Measurements from ENCODE around the gene ABCC12. TPM values are rescaled to one million over a fixed set of nuclear protein-coding genes. Genes with fewer than 3 reads are reported as not detected.
"Not testable (repeated sequence)": the region's sequence is repeated elsewhere in the genome, so short reads cannot be mapped to it uniquely, and the experiment has no call there.

ABCC12 gene
- total RNA-seq, 4 donors from 2014 or later = not detected

- Histone ChIP-seq H3K9me3 (no peaks in the 10 kb centered on the region), H3K36me3 (no peaks in the 10 kb centered on the region), H3K27ac (no peak overlapping the region), H3K4me3 (no peak overlapping the region), H3K4me1 (no peaks in the 10 kb centered on the region), H3K27me3 (peaks cover 8% of the 10 kb centered on the region)
- TF ChIP-seq, protein P1, sequence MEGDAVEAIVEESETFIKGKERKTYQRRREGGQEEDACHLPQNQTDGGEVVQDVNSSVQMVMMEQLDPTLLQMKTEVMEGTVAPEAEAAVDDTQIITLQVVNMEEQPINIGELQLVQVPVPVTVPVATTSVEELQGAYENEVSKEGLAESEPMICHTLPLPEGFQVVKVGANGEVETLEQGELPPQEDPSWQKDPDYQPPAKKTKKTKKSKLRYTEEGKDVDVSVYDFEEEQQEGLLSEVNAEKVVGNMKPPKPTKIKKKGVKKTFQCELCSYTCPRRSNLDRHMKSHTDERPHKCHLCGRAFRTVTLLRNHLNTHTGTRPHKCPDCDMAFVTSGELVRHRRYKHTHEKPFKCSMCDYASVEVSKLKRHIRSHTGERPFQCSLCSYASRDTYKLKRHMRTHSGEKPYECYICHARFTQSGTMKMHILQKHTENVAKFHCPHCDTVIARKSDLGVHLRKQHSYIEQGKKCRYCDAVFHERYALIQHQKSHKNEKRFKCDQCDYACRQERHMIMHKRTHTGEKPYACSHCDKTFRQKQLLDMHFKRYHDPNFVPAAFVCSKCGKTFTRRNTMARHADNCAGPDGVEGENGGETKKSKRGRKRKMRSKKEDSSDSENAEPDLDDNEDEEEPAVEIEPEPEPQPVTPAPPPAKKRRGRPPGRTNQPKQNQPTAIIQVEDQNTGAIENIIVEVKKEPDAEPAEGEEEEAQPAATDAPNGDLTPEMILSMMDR (IDR thresholded peaks at IDR 0.05) = no peak
- TF ChIP-seq POLR2A (IDR thresholded peaks at IDR 0.05) = no peak
- no peak for TF ChIP-seq EP300 (IDR thresholded peaks at IDR 0.05)
- TF ChIP-seq POLR2AphosphoS5 (IDR thresholded peaks at IDR 0.05) = no peak
- no peak for DNase-seq (ENCODE audit: low spot score in 2 of 2)
- 35% methylated on average over 1 of the region's 1 CpG for WGBS
Measured at GRCh38 chr16:48173889-48174288, 18.1 kb upstream of the ABCC12 start.

DNA sequence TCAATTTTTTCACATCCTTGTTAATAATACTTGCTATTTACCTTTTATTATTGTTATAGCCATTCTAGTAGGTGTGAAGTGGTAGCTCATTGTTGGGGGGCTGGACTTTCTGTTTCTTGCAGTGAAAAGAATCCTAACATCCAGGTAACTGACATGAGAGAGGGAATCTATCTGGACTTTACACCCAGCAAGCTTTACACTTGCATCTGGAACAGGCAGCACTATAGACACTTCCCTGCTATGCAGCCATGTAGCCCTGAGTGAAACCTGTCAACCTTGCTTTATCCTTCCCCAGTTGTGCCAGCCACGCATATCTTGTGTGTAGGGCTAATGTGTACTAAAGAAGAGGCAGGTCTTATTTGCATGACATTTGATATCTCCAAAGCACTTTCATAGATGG is 16.9 kb upstream of the ABCC12 start:
- no peaks in the 10 kb centered on the region for H3K9me3 ChIP-seq
- H3K4me3 ChIP-seq = no peak overlapping the region
- DNase-seq (ENCODE audit: low spot score in 2 of 2) = no peak
- H3K36me3 ChIP-seq = no peaks in the 10 kb centered on the region
- H3K27me3 ChIP-seq = peaks cover 8% of the 10 kb centered on the region
- 50% methylated on average over 1 of the region's 1 CpG for WGBS
- H3K27ac ChIP-seq = no peak overlapping the region
- H3K4me1 ChIP-seq = no peaks in the 10 kb centered on the region
- TF ChIP-seq, protein P1 (IDR thresholded peaks at IDR 0.05) = no peak
- no peak for TF ChIP-seq POLR2AphosphoS5 (IDR thresholded peaks at IDR 0.05)
- no peak for TF ChIP-seq EP300 (IDR thresholded peaks at IDR 0.05)
- TF ChIP-seq POLR2A (IDR thresholded peaks at IDR 0.05) = no peak

- DNase-seq (ENCODE audit: low spot score in 2 of 2) = no peak
- Histone ChIP-seq H3K9me3 (no peaks in the 10 kb centered on the region), H3K27me3 (peaks cover 5% of the 10 kb centered on the region), H3K27ac (no peak overlapping the region), H3K36me3 (no peaks in the 10 kb centered on the region), H3K4me3 (no peak overlapping the region), H3K4me1 (peaks cover 1% of the 10 kb centered on the region)
- TF ChIP-seq EP300 (IDR thresholded peaks at IDR 0.05) (no peak), POLR2A (IDR thresholded peaks at IDR 0.05) (no peak), POLR2AphosphoS5 (IDR thresholded peaks at IDR 0.05) (no peak)
- TF ChIP-seq, protein P1 (IDR thresholded peaks at IDR 0.05) = no peak
- 79% methylated on average over 8 of the region's 8 CpGs for WGBS
Measured at GRCh38 chr16:48169896-48170295, 14.1 kb upstream of the ABCC12 start.

DNA sequence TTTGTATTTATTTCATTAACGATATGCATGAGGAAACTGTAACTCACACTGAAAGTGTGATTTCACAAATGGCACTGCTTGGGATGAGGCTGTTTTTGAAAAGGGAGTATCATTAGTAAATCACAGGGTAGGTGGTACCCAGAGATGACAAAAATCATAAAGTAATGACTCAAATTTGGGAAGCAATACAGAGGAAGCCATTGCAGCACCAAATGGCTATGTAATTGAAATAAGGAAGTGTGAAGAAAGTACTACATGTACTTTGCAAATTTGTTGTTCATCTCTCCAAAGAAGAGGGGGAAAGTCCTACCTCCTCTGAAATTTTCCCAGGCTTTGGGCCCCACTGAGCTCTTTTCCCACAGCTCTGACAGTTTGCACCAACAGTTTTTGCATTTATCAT is 12.3 kb upstream of the ABCC12 start:
- no peak overlapping the region for H3K27ac ChIP-seq
- H3K4me3 ChIP-seq = no peak overlapping the region
- H3K4me1 ChIP-seq = peaks cover 6% of the 10 kb centered on the region
- no peak for TF ChIP-seq EP300 (IDR thresholded peaks at IDR 0.05)
- TF ChIP-seq, protein P1 (IDR thresholded peaks at IDR 0.05) = no peak
- TF ChIP-seq POLR2A (IDR thresholded peaks at IDR 0.05) = no peak
- TF ChIP-seq POLR2AphosphoS5 (IDR thresholded peaks at IDR 0.05) = no peak
- no peaks in the 10 kb centered on the region for H3K36me3 ChIP-seq
- WGBS = 61% methylated on average over 1 of the region's 1 CpG
- H3K27me3 ChIP-seq = no peaks in the 10 kb centered on the region
- no peak for DNase-seq (ENCODE audit: low spot score in 2 of 2)
- no peaks in the 10 kb centered on the region for H3K9me3 ChIP-seq

DNA sequence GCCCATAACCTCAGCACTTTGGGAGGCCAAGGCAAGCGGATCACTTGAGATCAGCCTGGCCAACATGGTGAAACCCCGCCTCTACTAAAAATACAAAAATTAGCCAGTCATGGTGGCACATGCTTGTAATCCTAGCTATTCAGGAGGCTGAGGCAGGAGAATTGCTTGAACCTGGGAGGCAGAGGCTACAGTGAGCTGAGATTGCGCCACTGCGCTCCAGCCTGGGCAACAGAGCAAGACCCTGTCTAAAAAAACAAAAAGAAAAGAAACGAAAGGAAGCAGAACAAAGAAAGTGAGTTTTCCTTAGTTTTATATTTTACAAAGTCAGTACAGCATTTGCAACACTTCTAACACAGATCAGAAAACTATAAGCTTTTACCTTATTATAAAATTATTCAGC is 10.8 kb upstream of the ABCC12 start:
- H3K4me3 ChIP-seq; H3K27ac ChIP-seq; H3K9me3 ChIP-seq; H3K4me1 ChIP-seq; DNase-seq (ENCODE audit: low spot score in 2 of 2); H3K27me3 ChIP-seq; H3K36me3 ChIP-seq: not testable (repeated sequence)
- WGBS = 89% methylated on average over 5 of the region's 5 CpGs

DNA sequence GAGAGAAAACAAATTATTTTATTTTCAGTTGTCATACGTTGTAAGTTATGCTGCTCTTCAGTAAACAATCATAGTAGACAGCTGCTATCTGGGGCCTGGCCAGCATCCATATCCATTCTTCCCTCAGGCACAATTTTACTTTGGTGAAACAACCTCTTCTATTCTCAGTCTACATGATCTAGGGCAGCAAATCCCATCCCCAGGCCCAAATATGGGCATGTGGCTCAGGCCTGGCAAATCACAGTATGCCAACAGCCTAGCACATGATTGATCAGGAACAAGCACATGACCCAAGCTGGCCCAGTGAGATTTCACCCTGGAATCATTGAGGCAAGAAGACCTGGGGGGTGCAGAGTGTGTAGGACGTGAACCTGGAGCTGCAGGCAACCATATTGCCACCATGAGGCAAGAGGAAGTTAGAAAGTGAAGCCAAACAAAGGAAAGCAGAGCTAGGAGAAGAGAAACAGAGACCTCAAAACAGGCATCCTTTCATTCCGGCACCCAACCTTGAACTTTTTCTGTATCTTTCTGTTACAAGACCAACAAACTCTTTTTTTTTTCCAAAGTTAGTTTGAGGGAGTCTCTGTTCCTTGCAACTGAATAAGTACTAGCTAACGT is 10.3 kb upstream of the ABCC12 start:
- H3K4me3 ChIP-seq = no peak overlapping the region
- H3K9me3 ChIP-seq = no peaks in the 10 kb centered on the region
- peaks cover 6% of the 10 kb centered on the region for H3K4me1 ChIP-seq
- WGBS = 75% methylated on average over 4 of the region's 4 CpGs
- no peak overlapping the region for H3K27ac ChIP-seq
- no peaks in the 10 kb centered on the region for H3K36me3 ChIP-seq
- DNase-seq (ENCODE audit: low spot score in 2 of 2) = no peak
- TF ChIP-seq EP300 (IDR thresholded peaks at IDR 0.05) (no peak), POLR2AphosphoS5 (IDR thresholded peaks at IDR 0.05) (no peak), POLR2A (IDR thresholded peaks at IDR 0.05) (no peak)
- TF ChIP-seq, protein P1 (IDR thresholded peaks at IDR 0.05) = no peak
- H3K27me3 ChIP-seq = no peaks in the 10 kb centered on the region
